Measurements from ENCODE around the gene HEPHL1. TPM values are rescaled to one million over a fixed set of nuclear protein-coding genes. Genes with fewer than 3 reads are reported as not detected.
"Not testable (repeated sequence)": the region's sequence is repeated elsewhere in the genome, so short reads cannot be mapped to it uniquely, and the experiment has no call there.

Gene HEPHL1
- total RNA-seq = not detected

DNA sequence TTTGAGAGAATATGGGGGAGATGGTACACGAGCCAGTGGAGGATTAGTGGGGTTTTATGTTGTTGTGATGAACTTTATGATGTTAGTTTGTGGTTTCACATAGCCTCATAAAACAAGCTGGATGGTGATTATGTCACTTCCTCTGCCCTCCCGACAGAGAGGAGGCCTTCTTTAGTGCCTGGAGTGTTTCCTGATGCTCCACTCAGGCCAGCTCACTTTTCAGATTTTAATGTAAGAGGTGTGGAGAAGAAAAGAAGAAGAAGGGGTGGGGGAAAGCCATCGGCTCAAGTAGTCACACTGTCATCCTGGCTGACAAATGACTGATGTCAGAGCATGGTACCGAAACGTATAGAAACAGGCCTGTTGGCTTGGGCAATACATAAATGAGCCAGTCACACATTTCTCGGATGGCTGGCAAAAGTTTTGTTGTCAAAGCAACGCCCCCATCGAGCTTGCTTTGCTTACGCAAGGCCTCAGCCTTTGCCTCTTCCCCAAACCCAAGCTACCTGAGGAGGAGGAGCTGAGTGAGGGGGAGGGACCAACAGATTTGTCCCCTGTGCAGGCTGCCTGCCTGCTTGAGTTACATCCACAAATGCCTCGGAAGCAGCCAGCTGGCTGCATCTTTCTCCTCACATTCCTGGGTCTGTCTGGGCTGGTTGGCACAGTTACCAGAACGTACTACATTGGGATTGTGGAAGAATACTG lies at the start of gene HEPHL1:
TSS of gene HEPHL1 (plus strand) at position 578 of the 705 bp plus-strand sequence. CDS start at position 593, 15 bp downstream.
- Mint-ChIP-seq H3K4me3 (no peak within 1 kb of the TSS), H3K4me1 (ENCODE audit: low read depth) (no peaks in the 10 kb centered on the region), H3K36me3 (ENCODE audit: low read depth) (no peaks in the 10 kb centered on the region), H3K9me3 (no peaks in the 10 kb centered on the region), H3K27ac (no peak within 1 kb of the TSS), H3K27me3 (peaks cover 7% of the 10 kb centered on the region)
- ChIA-PET CTCF (no interaction called here), POLR2A (no interaction called here)
- intact Hi-C loops (cut with micrococcal nuclease) = no loop called here
- DNase-seq = no peak
- TF ChIP-seq, protein P1, sequence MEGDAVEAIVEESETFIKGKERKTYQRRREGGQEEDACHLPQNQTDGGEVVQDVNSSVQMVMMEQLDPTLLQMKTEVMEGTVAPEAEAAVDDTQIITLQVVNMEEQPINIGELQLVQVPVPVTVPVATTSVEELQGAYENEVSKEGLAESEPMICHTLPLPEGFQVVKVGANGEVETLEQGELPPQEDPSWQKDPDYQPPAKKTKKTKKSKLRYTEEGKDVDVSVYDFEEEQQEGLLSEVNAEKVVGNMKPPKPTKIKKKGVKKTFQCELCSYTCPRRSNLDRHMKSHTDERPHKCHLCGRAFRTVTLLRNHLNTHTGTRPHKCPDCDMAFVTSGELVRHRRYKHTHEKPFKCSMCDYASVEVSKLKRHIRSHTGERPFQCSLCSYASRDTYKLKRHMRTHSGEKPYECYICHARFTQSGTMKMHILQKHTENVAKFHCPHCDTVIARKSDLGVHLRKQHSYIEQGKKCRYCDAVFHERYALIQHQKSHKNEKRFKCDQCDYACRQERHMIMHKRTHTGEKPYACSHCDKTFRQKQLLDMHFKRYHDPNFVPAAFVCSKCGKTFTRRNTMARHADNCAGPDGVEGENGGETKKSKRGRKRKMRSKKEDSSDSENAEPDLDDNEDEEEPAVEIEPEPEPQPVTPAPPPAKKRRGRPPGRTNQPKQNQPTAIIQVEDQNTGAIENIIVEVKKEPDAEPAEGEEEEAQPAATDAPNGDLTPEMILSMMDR (IDR thresholded peaks at IDR 0.05) = no peak
- no peak for ATAC-seq

GRCh38 chr11:93972790-93973189 lies 48.4 kb upstream of the HEPHL1 start:
- H3K9me3 Mint-ChIP-seq = peaks cover 5% of the 10 kb centered on the region
- peaks cover 15% of the 10 kb centered on the region for H3K27me3 Mint-ChIP-seq
- ATAC-seq (no peak), DNase-seq (no peak)
- H3K4me3 Mint-ChIP-seq = no peak overlapping the region
- no peak overlapping the region for H3K27ac Mint-ChIP-seq
- ChIA-PET POLR2A (no interaction called here), CTCF (no interaction called here)
- H3K4me1 Mint-ChIP-seq (ENCODE audit: low read depth) = no peaks in the 10 kb centered on the region
- TF ChIP-seq, protein P1 (IDR thresholded peaks at IDR 0.05) = no peak
- intact Hi-C loops (cut with micrococcal nuclease) = no loop called here
- no peaks in the 10 kb centered on the region for H3K36me3 Mint-ChIP-seq (ENCODE audit: low read depth)

DNA sequence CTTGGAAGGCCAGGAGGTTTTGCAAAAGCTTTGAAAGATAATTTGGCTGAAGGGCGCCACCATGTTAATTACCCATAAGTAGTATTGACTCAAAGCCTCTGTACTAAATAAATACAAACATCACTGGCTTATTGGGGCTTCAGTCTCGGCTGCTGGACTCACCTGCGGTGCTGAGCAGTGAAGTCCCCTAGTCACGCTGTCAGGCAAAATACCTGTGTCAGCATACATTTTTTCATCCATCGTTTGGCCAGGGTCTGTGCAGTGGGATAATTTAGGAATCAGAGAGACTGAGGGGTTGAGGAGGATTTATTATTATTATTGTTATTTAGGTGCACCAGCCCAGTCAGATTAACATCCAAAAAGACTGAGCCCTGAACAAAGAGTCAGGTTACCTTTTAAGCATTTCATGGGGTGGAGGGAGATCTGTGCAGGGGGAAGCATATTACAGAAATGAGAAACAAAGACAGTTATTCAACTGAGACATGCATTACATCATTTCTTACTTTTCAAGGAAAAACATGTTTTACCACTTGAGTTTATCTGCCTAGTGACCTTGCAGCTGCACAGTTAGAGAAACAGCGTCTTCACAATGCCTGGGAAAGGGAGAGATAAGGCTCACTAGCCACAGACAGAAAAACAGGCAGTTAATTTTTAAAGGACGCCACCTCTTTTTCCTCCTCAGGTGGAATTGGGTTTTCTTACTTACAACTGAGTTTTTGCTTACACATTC lies 47.7 kb upstream of the HEPHL1 start:
- peaks cover 15% of the 10 kb centered on the region for H3K27me3 Mint-ChIP-seq
- H3K4me1 Mint-ChIP-seq (ENCODE audit: low read depth); CTCF ChIA-PET; H3K9me3 Mint-ChIP-seq; POLR2A ChIA-PET; H3K36me3 Mint-ChIP-seq (ENCODE audit: low read depth); H3K27ac Mint-ChIP-seq; H3K4me3 Mint-ChIP-seq; DNase-seq; intact Hi-C loops (cut with micrococcal nuclease); ATAC-seq: not testable (repeated sequence)

- CTCF ChIA-PET = no interaction called here
- intact Hi-C loops (cut with micrococcal nuclease) = no loop called here
These were observed 46.4 kb upstream of the HEPHL1 start for GRCh38 chr11:93974759-93975158.

DNA sequence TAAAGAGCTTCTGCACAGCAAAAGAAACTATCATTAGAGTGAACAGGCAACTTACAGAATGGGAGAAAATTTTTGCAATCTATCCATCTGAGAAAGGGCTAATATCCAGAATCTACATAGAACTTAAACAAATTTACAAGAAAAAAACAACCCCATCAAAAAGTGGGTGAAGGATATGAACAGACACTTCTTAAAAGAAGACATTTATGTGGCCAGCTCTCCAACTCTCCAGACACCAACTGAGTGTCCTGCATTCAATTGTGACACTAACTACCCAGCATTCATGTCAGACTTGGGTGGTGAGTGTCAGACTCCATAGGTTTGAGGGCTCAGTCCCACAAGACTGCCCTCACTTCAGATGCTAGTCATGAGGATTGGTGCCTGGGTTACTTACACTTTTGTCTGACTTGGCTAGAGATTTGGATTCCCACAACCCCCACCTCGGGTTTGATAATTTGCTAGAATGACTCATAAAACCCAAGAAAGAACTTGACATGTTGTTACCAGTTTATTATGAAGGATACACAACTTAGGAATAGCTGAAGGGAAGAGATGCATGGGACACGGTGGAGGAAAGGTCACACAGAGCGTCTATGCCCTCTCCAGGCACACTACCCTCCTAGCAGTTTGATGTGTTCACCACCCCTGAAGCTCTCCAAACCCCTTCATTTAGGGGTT lies 44.4 kb upstream of the HEPHL1 start:
- H3K4me3 Mint-ChIP-seq; H3K4me1 Mint-ChIP-seq (ENCODE audit: low read depth); H3K36me3 Mint-ChIP-seq (ENCODE audit: low read depth); H3K27ac Mint-ChIP-seq; intact Hi-C loops (cut with micrococcal nuclease); DNase-seq; POLR2A ChIA-PET; CTCF ChIA-PET; H3K9me3 Mint-ChIP-seq; ATAC-seq: not testable (repeated sequence)
- H3K27me3 Mint-ChIP-seq = peaks cover 12% of the 10 kb centered on the region

More at GRCh38 chr11:93974759-93975158, 46.4 kb upstream of the HEPHL1 start:
- Mint-ChIP-seq H3K4me1 (ENCODE audit: low read depth) (no peaks in the 10 kb centered on the region), H3K36me3 (ENCODE audit: low read depth) (no peaks in the 10 kb centered on the region), H3K4me3 (no peak overlapping the region), H3K27me3 (peaks cover 17% of the 10 kb centered on the region), H3K9me3 (peaks cover 5% of the 10 kb centered on the region), H3K27ac (no peak overlapping the region)
- no peak for ATAC-seq
- DNase-seq = no peak
- POLR2A ChIA-PET = no interaction called here
- TF ChIP-seq, protein P1 (IDR thresholded peaks at IDR 0.05) = no peak

Data from activated CD8-positive, alpha-beta T cell treated with anti-CD3 and anti-CD28 coated beads for 36 hours (primary cell).